HG03103 (cell line): ENCODE data around the gene AOC2.

Source experiments
- ATAC-seq: cut with Tn5 transposase; IDR thresholded peaks from one replicate; pipeline ENCODE4 v1.9.1; 2021; ENCODE audit warnings: low read depth; ENCODE audit not compliant: unreplicated experiment

Gene AOC2, protein sequence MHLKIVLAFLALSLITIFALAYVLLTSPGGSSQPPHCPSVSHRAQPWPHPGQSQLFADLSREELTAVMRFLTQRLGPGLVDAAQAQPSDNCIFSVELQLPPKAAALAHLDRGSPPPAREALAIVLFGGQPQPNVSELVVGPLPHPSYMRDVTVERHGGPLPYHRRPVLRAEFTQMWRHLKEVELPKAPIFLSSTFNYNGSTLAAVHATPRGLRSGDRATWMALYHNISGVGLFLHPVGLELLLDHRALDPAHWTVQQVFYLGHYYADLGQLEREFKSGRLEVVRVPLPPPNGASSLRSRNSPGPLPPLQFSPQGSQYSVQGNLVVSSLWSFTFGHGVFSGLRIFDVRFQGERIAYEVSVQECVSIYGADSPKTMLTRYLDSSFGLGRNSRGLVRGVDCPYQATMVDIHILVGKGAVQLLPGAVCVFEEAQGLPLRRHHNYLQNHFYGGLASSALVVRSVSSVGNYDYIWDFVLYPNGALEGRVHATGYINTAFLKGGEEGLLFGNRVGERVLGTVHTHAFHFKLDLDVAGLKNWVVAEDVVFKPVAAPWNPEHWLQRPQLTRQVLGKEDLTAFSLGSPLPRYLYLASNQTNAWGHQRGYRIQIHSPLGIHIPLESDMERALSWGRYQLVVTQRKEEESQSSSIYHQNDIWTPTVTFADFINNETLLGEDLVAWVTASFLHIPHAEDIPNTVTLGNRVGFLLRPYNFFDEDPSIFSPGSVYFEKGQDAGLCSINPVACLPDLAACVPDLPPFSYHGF

GRCh38 chr17:42844271-42844670 lies at the start of gene AOC2:
Gene AOC2 (plus strand): TSS chr17:42844580. CDS start chr17:42844627, 47 bp downstream.
- no peak for ATAC-seq

- ATAC-seq, result no peak
Measured at GRCh38 chr17:42795061-42795460, 49.3 kb upstream of the AOC2 start.

GRCh38 chr17:42795465-42795864 lies 48.9 kb upstream of the AOC2 start:
- ATAC-seq, result no peak

DNA sequence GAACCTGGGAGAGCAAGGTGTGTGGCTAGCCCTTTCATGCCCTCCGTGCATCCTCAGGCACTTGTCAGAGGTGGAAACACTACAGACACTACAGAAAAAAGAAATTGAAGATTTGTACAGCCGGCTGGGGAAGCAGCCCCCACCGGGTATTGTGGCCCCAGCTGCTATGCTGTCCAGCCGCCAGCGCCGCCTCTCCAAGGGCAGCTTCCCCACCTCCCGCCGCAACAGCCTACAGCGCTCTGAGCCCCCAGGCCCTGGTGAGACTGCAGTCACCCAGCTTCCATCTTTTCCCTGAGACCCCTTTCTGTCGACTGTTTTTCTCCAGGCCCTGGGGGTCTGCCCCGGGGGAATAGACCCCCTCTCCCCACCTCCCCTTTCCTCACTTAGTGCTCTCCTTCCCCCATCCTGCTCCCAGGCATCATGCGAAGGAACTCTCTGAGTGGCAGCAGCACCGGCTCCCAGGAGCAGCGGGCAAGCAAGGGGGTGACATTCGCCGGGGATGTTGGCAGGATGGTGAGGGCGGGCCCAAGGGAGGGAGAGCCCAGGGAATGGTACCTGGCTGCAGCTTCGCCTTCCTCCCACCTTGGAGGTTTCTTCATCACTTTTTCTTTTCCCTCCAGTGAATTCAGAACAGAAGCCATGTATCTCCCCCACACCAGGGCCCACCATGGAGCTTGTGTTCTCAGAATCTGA lies 48.2 kb upstream of the AOC2 start:
- ATAC-seq, result no peak

GRCh38 chr17:42797067-42798007 lies 47.0 kb upstream of the AOC2 start:
- no peak for ATAC-seq

GRCh38 chr17:42798011-42798382 lies 46.4 kb upstream of the AOC2 start:
- no peak for ATAC-seq

GRCh38 chr17:42798383-42799380 lies 45.7 kb upstream of the AOC2 start, which contains the start of the genes CNTD1 and COA3:
Gene CNTD1 (plus strand): TSS chr17:42798861. CDS start chr17:42799068, 207 bp downstream.
Gene COA3 (minus strand): TSS chr17:42798704. CDS start chr17:42798681, 23 bp downstream.
- no peak for ATAC-seq

DNA sequence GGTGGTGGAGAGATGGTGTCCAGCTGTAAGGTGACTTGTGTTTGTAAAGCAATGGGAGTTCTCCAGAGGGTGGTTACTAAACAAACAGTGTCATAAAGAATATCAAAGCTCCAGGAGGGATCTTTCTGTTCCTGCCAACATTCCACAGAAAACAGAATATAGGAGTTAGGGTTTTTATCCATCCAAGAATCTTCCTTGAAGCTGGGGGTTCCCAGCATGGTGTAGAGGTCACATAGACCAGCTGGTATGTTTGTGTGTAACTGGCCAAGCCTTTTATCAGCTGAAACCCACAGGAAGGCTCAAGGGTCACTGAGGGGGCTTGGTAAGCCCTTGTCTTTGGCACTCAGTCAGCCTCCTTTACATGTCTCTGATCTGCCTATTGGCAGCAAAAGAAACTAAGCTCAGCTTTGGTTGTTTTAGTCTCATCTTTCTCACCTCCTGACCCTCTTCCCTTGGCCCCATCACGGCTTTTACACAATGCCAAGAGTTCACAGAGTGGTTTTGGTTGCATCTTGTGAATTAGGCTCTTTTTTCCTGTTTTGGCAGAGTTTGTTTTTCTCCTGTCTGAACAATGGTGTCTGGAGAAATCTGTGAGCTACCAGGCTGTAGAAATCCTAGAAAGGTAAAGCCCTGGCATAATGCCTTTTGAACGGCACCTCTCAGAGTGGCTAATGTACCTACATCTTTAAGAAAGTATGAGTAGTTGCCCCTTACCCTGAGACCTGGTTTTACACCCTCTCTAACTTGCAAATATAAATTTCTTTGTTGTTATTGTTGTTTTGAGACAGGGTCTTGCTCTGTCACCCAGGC lies 41.1 kb upstream of the AOC2 start:
- no peak for ATAC-seq

- ATAC-seq, result no peak
Measured at GRCh38 chr17:42804918-42805367, 39.4 kb upstream of the AOC2 start.

DNA sequence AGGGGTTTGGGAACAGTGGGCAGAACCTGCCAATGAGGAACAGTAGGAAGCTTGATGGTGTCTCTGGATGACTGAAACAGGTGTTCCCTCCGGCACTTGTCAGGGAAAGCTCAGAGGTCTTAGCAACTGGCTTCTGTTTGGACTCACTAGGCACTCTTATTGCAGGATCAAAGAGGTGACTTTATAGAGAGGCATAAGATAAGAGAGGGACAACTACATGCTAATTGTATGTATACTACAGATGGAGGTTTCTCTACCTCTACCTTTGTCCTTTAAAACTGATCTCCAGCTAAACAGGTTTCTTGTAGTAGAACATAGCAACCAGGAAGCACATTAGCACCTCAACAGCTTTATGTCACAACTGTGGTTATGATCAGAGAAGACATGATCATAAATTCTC lies 38.1 kb upstream of the AOC2 start:
- ATAC-seq, result no peak

- no peak for ATAC-seq
Measured at GRCh38 chr17:42809250-42809649, 35.1 kb upstream of the AOC2 start.

DNA sequence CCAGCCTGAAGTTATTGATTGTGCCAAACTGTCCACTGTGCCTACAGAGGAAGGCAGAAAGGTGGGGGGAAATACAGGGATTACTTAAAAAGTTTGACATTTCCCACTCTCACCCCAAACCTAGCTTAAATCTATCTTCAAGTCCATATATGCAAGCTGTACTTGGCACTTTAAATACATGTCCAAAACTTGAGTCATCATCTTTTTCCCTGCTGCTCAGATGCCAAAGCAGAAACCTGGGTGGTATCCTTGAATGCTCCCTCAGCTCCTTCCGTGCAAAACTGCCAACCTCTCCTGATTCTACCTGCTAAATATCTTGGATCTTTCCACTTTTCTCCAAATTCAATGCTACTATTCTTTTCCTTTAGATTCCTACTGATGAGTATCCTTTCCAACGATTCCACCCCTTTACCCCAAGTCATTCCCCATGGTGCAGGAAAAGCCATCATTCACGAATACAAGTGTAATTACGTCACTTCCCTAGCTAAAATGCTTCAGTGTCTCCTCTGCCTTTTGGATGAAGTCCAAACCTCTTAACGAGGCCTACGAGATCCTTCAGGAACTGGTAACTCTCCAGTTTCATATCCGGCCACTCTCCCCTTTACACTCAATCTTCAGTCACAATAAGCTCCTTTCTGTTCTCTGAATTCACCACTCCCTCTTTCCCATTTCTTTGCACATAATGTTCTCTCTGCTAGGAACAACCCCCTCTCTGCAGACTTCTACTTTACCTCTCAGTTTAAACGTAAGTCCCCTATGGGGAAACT lies 29.6 kb upstream of the AOC2 start:
- ATAC-seq, result no peak

DNA sequence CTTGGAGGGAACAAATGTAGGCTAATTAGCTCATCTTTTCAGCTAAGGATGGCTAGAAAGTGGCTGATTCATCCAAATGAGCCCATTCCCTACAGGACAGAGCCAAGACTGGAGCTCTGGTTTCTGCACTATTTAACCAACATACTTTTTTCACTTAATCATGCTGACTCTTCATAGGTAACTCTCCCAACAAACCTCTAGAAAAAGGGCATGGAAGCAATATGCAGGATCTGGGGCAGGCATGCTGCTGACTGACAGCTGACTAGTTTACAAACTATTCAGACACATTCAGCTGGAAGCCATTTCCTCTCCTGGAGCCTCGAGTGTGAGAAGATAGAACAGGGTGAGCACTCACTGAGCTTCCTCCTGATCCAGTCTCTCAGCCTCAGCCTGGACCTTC lies 26.5 kb upstream of the AOC2 start:
- ATAC-seq, result no peak

- ATAC-seq, result no peak
Measured at GRCh38 chr17:42818379-42818778, 26.0 kb upstream of the AOC2 start.

DNA sequence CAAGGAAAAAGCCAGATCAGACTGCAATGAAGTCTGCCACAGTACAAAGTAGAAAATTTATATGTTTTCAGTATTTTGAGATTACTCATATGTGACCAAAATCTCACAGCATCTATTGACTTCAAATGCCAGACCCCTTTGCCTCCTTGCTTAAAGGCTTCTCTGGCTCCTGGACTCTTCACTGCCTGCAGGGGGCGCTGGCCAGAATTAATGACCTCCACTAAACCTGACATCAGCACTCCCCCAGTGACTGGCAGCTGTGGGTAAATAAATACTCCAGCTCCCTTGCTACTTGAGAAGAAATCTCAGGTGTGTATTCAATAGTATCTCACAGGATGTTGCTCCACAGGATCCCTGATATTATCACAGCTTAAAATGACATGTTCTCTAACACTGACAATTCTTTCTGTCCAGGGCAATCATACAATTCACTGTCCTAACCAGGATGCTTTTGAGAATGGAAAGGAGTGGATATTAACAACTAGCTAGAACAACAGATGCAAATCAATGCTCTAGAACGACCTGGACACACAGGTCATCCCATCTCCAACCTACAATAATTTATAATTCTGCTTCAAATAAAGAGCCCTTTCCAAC lies 24.3 kb upstream of the AOC2 start:
- no peak for ATAC-seq

GRCh38 chr17:42821176-42821575 lies 23.2 kb upstream of the AOC2 start:
- no peak for ATAC-seq

DNA sequence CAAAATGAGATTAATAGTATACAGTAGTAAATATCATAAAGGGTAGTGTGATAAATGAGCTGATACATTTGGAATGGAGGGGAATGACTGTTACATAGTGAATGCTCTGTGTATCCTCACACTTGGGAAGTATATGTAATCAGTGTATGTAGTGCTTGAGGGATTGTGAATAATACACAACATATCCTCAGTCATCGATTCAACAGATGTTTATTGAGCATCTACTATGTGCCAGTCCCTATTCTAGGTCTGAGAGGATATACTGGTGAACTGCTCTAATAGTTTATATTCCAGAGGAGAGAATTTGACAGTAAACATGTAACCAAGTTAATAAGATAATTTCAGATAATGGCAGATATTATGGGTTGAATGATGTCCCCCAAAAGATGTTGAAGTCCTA lies 16.9 kb upstream of the AOC2 start:
- no peak for ATAC-seq
